K562 (cell line): Measurements from ENCODE around the gene CAPRIN1. TPM values are rescaled to one million over a fixed set of nuclear protein-coding genes. Genes with fewer than 3 reads are reported as not detected.
A peak's percentile ranks its signal among the peaks of the same experiment; 100 is the strongest.

Source experiments
- MCM5 ChIP-seq: fragments of 450-650 bp; IDR thresholded peaks from 2 replicates; pipeline ENCODE4 v1.6.1; 2016; ENCODE audit warnings: low read depth
- MTA1 ChIP-seq: fragments of 450-650 bp; IDR thresholded peaks from 2 replicates; pipeline ENCODE4 v1.6.1; 2017; ENCODE audit warnings: borderline replicate concordance
- SIX5 ChIP-seq, 2 experiments: IDR thresholded peaks; 2 replicates each; pipeline ENCODE4 v1.6.1; 2011; ENCODE audit warnings: low read length in 2 of 2, borderline replicate concordance in 1 of 2, low read depth in 1 of 2, mild to moderate bottlenecking in 1 of 2, moderate library complexity in 1 of 2; ENCODE audit not compliant: insufficient read depth in 1 of 2
- ZNF780A ChIP-seq: fragments of 250-450 bp; sonication (Bioruptor Pico); IDR thresholded peaks from 2 replicates; pipeline ENCODE4 v1.5.0; 2021; ENCODE audit warnings: mild to moderate bottlenecking
- polyA plus RNA-seq, 8 experiments: library from polyadenylated mRNA; depleted of rRNA in 4 of 8; stranded (reverse) in 5 of 8; unstranded in 3 of 8; fragments of >200 nt; fragmentation: Nextera tagmentation in 2 of 8; fragmentation: Illumina TruSeq in 1 of 8; extraction: Ambion mirVana in 2 of 8; extraction: Trizol in 1 of 8; gene quantifications; 2 replicates each; pipeline versions ENCODE4 v1.2.1 to v1.2.3, GENCODE V29; 2011 to 2014; ENCODE audit warnings: inconsistent platforms in 1 of 8, missing spikeins in 1 of 8
- total RNA-seq, 7 experiments: library from RNA; depleted of rRNA in 6 of 7; stranded (reverse); fragments of >200 nt in 6 of 7; fragmentation: Illumina TruSeq in 2 of 7; extraction: Trizol in 2 of 7; gene quantifications; 2 replicates each; pipeline versions ENCODE4 v1.2.1 to v1.2.3, GENCODE V29; 2011 to 2021; ENCODE audit warnings: low replicate concordance in 1 of 7
- TF ChIP-seq, protein P1 (sequence below): sonication (generic); formaldehyde crosslinking; IDR thresholded peaks from 2 replicates; pipeline ENCODE4 v1.8.1; 2023; ENCODE audit warnings: missing genetic modification reagents, mild to moderate bottlenecking, borderline replicate concordance
- TF ChIP-seq, protein P2 (sequence below), 2 experiments: IDR thresholded peaks in 1 of 2; conservative IDR thresholded peaks in 1 of 2; 2 replicates each; pipeline ENCODE4 v1.6.1; 2016; ENCODE audit warnings: low read depth in 2 of 2, mild to moderate bottlenecking in 1 of 2, missing compliant biosample characterization in 1 of 2, missing genetic modification characterization in 1 of 2, moderate library complexity in 1 of 2
- TF ChIP-seq, protein P3 (sequence below): fragments of 450-650 bp; formaldehyde crosslinking; IDR thresholded peaks from 2 replicates; pipeline ENCODE4 v1.4.0; 2022; ENCODE audit warnings: missing genetic modification characterization
- TF ChIP-seq, protein P4 (sequence below): sonication (generic); formaldehyde crosslinking; IDR thresholded peaks from 2 replicates; pipeline ENCODE4 v1.8.0; 2022; ENCODE audit warnings: mild to moderate bottlenecking, missing genetic modification reagents
- TF ChIP-seq, protein P5 (sequence below), 2 experiments: IDR thresholded peaks; 2 replicates each; pipeline ENCODE4 v1.6.1; 2012; ENCODE audit warnings: improper control_type of control experiment in 2 of 2, low read depth in 2 of 2, low read length in 2 of 2, borderline replicate concordance in 1 of 2

CAPRIN1 gene
- total and polyA plus RNA-seq, 9 of the 15 experiments (the other 6 are each of a cell fraction or from before 2014, with no cell fraction given): 49.6 to 271 (median 244) TPM

DNA sequence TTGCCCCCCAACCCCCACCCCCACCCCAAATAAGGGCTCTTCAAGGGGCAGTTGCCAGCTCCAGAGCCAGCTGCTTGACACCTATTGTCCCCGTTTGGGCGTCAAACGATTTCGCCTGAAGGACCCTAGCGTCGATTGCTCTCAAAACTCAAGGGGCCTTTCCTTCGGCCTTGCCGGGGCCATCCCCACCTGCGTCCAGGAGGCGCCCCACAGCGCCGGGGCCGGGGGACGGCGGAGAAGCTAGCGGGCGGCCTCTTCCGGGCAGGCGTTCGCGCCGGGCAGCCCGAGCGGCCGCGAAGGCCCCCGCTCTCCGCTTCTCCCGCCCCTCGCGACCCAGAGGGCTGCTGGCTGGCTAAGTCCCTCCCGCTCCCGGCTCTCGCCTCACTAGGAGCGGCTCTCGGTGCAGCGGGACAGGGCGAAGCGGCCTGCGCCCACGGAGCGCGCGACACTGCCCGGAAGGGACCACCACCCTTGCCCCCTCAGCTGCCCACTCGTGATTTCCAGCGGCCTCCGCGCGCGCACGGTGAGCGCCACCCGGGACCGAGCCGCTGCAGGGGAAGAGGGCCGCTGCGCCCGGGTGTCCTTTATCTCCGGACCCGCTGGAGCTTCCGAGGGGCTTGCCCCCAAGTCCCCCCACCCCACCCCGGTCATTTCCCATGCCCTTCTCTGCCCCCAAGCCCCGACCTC lies at the start of gene CAPRIN1 (continued):
- TF ChIP-seq, protein P1, sequence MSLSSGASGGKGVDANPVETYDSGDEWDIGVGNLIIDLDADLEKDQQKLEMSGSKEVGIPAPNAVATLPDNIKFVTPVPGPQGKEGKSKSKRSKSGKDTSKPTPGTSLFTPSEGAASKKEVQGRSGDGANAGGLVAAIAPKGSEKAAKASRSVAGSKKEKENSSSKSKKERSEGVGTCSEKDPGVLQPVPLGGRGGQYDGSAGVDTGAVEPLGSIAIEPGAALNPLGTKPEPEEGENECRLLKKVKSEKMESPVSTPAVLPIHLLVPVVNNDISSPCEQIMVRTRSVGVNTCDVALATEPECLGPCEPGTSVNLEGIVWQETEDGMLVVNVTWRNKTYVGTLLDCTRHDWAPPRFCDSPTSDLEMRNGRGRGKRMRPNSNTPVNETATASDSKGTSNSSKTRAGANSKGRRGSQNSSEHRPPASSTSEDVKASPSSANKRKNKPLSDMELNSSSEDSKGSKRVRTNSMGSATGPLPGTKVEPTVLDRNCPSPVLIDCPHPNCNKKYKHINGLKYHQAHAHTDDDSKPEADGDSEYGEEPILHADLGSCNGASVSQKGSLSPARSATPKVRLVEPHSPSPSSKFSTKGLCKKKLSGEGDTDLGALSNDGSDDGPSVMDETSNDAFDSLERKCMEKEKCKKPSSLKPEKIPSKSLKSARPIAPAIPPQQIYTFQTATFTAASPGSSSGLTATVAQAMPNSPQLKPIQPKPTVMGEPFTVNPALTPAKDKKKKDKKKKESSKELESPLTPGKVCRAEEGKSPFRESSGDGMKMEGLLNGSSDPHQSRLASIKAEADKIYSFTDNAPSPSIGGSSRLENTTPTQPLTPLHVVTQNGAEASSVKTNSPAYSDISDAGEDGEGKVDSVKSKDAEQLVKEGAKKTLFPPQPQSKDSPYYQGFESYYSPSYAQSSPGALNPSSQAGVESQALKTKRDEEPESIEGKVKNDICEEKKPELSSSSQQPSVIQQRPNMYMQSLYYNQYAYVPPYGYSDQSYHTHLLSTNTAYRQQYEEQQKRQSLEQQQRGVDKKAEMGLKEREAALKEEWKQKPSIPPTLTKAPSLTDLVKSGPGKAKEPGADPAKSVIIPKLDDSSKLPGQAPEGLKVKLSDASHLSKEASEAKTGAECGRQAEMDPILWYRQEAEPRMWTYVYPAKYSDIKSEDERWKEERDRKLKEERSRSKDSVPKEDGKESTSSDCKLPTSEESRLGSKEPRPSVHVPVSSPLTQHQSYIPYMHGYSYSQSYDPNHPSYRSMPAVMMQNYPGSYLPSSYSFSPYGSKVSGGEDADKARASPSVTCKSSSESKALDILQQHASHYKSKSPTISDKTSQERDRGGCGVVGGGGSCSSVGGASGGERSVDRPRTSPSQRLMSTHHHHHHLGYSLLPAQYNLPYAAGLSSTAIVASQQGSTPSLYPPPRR (CRISPR knock-in tag): no peak
- no peak for TF ChIP-seq MCM5
- 0 out of 2 replicates have a peak, but pooled peaks have one; percentile 45 for TF ChIP-seq MTA1
- TF ChIP-seq, protein P2, sequence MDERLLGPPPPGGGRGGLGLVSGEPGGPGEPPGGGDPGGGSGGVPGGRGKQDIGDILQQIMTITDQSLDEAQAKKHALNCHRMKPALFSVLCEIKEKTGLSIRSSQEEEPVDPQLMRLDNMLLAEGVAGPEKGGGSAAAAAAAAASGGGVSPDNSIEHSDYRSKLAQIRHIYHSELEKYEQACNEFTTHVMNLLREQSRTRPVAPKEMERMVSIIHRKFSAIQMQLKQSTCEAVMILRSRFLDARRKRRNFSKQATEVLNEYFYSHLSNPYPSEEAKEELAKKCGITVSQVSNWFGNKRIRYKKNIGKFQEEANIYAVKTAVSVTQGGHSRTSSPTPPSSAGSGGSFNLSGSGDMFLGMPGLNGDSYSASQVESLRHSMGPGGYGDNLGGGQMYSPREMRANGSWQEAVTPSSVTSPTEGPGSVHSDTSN (CRISPR knock-in tag; IDR thresholded peaks at IDR 0.05; ENCODE audit: low read depth): no peak
- TF ChIP-seq, protein P2 (tag; conservative IDR thresholded peaks at IDR 0.05; ENCODE audit: low read depth): no peak
- TF ChIP-seq ZNF780A (CRISPR knock-in tag): no peak
- TF ChIP-seq, protein P3, sequence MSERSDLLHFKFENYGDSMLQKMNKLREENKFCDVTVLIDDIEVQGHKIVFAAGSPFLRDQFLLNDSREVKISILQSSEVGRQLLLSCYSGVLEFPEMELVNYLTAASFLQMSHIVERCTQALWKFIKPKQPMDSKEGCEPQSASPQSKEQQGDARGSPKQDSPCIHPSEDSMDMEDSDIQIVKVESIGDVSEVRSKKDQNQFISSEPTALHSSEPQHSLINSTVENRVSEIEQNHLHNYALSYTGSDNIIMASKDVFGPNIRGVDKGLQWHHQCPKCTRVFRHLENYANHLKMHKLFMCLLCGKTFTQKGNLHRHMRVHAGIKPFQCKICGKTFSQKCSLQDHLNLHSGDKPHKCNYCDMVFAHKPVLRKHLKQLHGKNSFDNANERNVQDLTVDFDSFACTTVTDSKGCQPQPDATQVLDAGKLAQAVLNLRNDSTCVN: no peak
- no peak for TF ChIP-seq SIX5 (IDR thresholded peaks at IDR 0.05; ENCODE audit: borderline replicate concordance in 1 of 2, insufficient read depth in 1 of 2, low read depth in 1 of 2, low read length in 2 of 2)
- TF ChIP-seq, protein P4, sequence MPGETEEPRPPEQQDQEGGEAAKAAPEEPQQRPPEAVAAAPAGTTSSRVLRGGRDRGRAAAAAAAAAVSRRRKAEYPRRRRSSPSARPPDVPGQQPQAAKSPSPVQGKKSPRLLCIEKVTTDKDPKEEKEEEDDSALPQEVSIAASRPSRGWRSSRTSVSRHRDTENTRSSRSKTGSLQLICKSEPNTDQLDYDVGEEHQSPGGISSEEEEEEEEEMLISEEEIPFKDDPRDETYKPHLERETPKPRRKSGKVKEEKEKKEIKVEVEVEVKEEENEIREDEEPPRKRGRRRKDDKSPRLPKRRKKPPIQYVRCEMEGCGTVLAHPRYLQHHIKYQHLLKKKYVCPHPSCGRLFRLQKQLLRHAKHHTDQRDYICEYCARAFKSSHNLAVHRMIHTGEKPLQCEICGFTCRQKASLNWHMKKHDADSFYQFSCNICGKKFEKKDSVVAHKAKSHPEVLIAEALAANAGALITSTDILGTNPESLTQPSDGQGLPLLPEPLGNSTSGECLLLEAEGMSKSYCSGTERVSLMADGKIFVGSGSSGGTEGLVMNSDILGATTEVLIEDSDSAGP (CRISPR knock-in tag): no peak
- TF ChIP-seq, protein P5, sequence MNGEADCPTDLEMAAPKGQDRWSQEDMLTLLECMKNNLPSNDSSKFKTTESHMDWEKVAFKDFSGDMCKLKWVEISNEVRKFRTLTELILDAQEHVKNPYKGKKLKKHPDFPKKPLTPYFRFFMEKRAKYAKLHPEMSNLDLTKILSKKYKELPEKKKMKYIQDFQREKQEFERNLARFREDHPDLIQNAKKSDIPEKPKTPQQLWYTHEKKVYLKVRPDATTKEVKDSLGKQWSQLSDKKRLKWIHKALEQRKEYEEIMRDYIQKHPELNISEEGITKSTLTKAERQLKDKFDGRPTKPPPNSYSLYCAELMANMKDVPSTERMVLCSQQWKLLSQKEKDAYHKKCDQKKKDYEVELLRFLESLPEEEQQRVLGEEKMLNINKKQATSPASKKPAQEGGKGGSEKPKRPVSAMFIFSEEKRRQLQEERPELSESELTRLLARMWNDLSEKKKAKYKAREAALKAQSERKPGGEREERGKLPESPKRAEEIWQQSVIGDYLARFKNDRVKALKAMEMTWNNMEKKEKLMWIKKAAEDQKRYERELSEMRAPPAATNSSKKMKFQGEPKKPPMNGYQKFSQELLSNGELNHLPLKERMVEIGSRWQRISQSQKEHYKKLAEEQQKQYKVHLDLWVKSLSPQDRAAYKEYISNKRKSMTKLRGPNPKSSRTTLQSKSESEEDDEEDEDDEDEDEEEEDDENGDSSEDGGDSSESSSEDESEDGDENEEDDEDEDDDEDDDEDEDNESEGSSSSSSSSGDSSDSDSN (IDR thresholded peaks at IDR 0.05; ENCODE audit: borderline replicate concordance in 1 of 2, low read depth in 2 of 2, low read length in 2 of 2): peak; percentile 100
